ENCODE measurements around the gene MRPL38.

The MRPL38 gene

GRCh38 chr17:75942473-75942872 lies 37.8 kb upstream of the MRPL38 start:
- TF ChIP-seq TEAD4 (IDR thresholded peaks at IDR 0.05) = no peak
- no peak for TF ChIP-seq TCF12 (IDR thresholded peaks at IDR 0.05; ENCODE audit: low read depth)
- TF ChIP-seq REST (IDR thresholded peaks at IDR 0.05; ENCODE audit: low read depth) = no peak
- TF ChIP-seq ZBTB7A (IDR thresholded peaks at IDR 0.05; ENCODE audit: low read depth) = no peak
- TF ChIP-seq NFIC (IDR thresholded peaks at IDR 0.05) = no peak
- TF ChIP-seq FOXM1 (IDR thresholded peaks at IDR 0.05; ENCODE audit: borderline replicate concordance, low read depth) = no peak
- no peak for TF ChIP-seq CEBPB (IDR thresholded peaks at IDR 0.05)
- TF ChIP-seq EP300 (IDR thresholded peaks at IDR 0.05; ENCODE audit: borderline replicate concordance) = no peak
- TF ChIP-seq RAD21 (IDR thresholded peaks at IDR 0.05; ENCODE audit: low read depth) = no peak
- no peak for TF ChIP-seq MAX (IDR thresholded peaks at IDR 0.05)
- no peak for TF ChIP-seq EGR1 (IDR thresholded peaks at IDR 0.05)

GRCh38 chr17:75941442-75941819 lies 36.7 kb upstream of the MRPL38 start:
- TF ChIP-seq ZBTB7A (IDR thresholded peaks at IDR 0.05; ENCODE audit: low read depth) = no peak
- no peak for TF ChIP-seq RAD21 (IDR thresholded peaks at IDR 0.05; ENCODE audit: low read depth)
- TF ChIP-seq MAX (IDR thresholded peaks at IDR 0.05) = no peak
- no peak for TF ChIP-seq TCF12 (IDR thresholded peaks at IDR 0.05; ENCODE audit: low read depth)
- TF ChIP-seq USF1 (IDR thresholded peaks at IDR 0.05) = no peak
- TF ChIP-seq CEBPB (IDR thresholded peaks at IDR 0.05) = no peak
- TF ChIP-seq EP300 (IDR thresholded peaks at IDR 0.05; ENCODE audit: borderline replicate concordance) = no peak
- TF ChIP-seq YY1 (IDR thresholded peaks at IDR 0.05; ENCODE audit: low read depth) = no peak
- no peak; the same call in 1 of the 2 replicates for TF ChIP-seq FOXM1 (IDR thresholded peaks at IDR 0.05; ENCODE audit: borderline replicate concordance, low read depth)
- no peak for TF ChIP-seq CREB1 (IDR thresholded peaks at IDR 0.05; ENCODE audit: low read depth)
- no peak for TF ChIP-seq EGR1 (IDR thresholded peaks at IDR 0.05)
- no peak for TF ChIP-seq TAF1 (IDR thresholded peaks at IDR 0.05; ENCODE audit: low read depth)

GRCh38 chr17:75940727-75941441 lies 36.2 kb upstream of the MRPL38 start, which contains the start of gene FBF1:
TSS of gene FBF1 (minus strand) at chr17:75941042. CDS start at chr17:75938149, 2,893 bp downstream.
- TF ChIP-seq EGR1 (IDR thresholded peaks at IDR 0.05) = peak; percentile 53; the same call in 1 of the 2 replicates
- TF ChIP-seq MAX (IDR thresholded peaks at IDR 0.05) = peak; percentile 98
- peak; percentile 31; the same call in 1 of the 2 replicates for TF ChIP-seq CEBPB (IDR thresholded peaks at IDR 0.05)
- TF ChIP-seq RAD21 (IDR thresholded peaks at IDR 0.05; ENCODE audit: low read depth) = no peak
- TF ChIP-seq NFIC (IDR thresholded peaks at IDR 0.05) = peak; percentile 21; the same call in 1 of the 2 replicates
- peak; percentile 96 for TF ChIP-seq TAF1 (IDR thresholded peaks at IDR 0.05; ENCODE audit: low read depth)
- TF ChIP-seq ZBTB7A (IDR thresholded peaks at IDR 0.05; ENCODE audit: low read depth) = peak; percentile 96
- peak; percentile 87 for TF ChIP-seq TCF12 (IDR thresholded peaks at IDR 0.05; ENCODE audit: low read depth)
- TF ChIP-seq EP300 (IDR thresholded peaks at IDR 0.05; ENCODE audit: borderline replicate concordance) = peak; percentile 46; the same call in 1 of the 2 replicates
- TF ChIP-seq YY1 (IDR thresholded peaks at IDR 0.05; ENCODE audit: low read depth) = peak; percentile 82
- 0 out of 2 replicates have a peak, but pooled peaks have one; percentile 19 for TF ChIP-seq REST (IDR thresholded peaks at IDR 0.05; ENCODE audit: low read depth)
- peak; percentile 72 for TF ChIP-seq TEAD4 (IDR thresholded peaks at IDR 0.05)
- TF ChIP-seq CREB1 (IDR thresholded peaks at IDR 0.05; ENCODE audit: low read depth) = peak; percentile 21; the same call in 1 of the 2 replicates
- peak; percentile 65 for TF ChIP-seq USF1 (IDR thresholded peaks at IDR 0.05)
- TF ChIP-seq FOXM1 (IDR thresholded peaks at IDR 0.05; ENCODE audit: borderline replicate concordance, low read depth) = no peak; the same call in 1 of the 2 replicates

GRCh38 chr17:75937652-75938051 lies 33.0 kb upstream of the MRPL38 start:
- TF ChIP-seq CREB1 (IDR thresholded peaks at IDR 0.05; ENCODE audit: low read depth) (no peak), USF1 (IDR thresholded peaks at IDR 0.05) (0 out of 2 replicates have a peak, but pooled peaks have one; percentile 18), CEBPB (IDR thresholded peaks at IDR 0.05) (no peak), EGR1 (IDR thresholded peaks at IDR 0.05) (no peak), TAF1 (IDR thresholded peaks at IDR 0.05; ENCODE audit: low read depth) (no peak), MAX (IDR thresholded peaks at IDR 0.05) (no peak), TEAD4 (IDR thresholded peaks at IDR 0.05) (no peak)
